Spleen (tissue), 11 donors: ENCODE measurements around the gene CTXN3. TPM values are rescaled to one million over a fixed set of nuclear protein-coding genes. Genes with fewer than 3 reads are reported as not detected.

Experiments
- DNase-seq: peaks from one replicate; pipeline ENCODE4 v3.0.0-alpha.2; 2020
- H3K27ac ChIP-seq, 8 donors: fragments of 200-600 bp; sonication (generic) in 7 of 8; 1 replicate in 4 of 8; 2 replicates in 4 of 8; pipeline versions ENCODE4 v1.5.0 to v1.8.0; 2016 to 2021; ENCODE audit warnings: inconsistent platforms in 4 of 8, mild to moderate bottlenecking in 4 of 8, moderate library complexity in 1 of 8
- H3K27me3 ChIP-seq, 7 donors: fragments of 200-600 bp; sonication (generic) in 6 of 7; replicated peaks in 1 of 7; 1 replicate in 4 of 7; 2 replicates in 3 of 7; pipeline versions ENCODE4 v1.5.0 to v1.8.0; 2016 to 2021; ENCODE audit warnings: inconsistent platforms in 3 of 7, mild to moderate bottlenecking in 1 of 7
- H3K36me3 ChIP-seq, 6 donors: fragments of 200-600 bp; sonication (generic) in 5 of 6; 1 replicate in 4 of 6; 2 replicates in 2 of 6; pipeline versions ENCODE4 v1.5.0 to v1.8.0; 2016 to 2021; ENCODE audit warnings: inconsistent platforms in 2 of 6
- H3K4me1 ChIP-seq, 6 donors: fragments of 200-600 bp; sonication (generic) in 5 of 6; 1 replicate in 3 of 6; 2 replicates in 3 of 6; pipeline versions ENCODE4 v1.5.0 to v1.8.0; 2016 to 2021; ENCODE audit warnings: inconsistent platforms in 3 of 6
- H3K4me3 ChIP-seq, 8 donors: fragments of 200-600 bp; sonication (generic) in 7 of 8; 1 replicate in 4 of 8; 2 replicates in 4 of 8; pipeline versions ENCODE4 v1.5.0 to v1.8.0; 2016 to 2021; ENCODE audit warnings: inconsistent platforms in 4 of 8, mild to moderate bottlenecking in 4 of 8, moderate library complexity in 2 of 8
- H3K9me3 ChIP-seq, 8 donors: fragments of 200-600 bp; sonication (generic) in 7 of 8; 1 replicate in 4 of 8; 2 replicates in 4 of 8; pipeline versions ENCODE4 v1.5.0 to v1.8.0; 2016 to 2021; ENCODE audit warnings: inconsistent platforms in 4 of 8
- POLR2A ChIP-seq, 3 donors: fragments of 450-650 bp; IDR thresholded peaks; one replicate each; pipeline ENCODE4 v1.5.1; 2017; ENCODE audit warnings: antibody characterized with exemption in 3 of 3, mild to moderate bottlenecking in 1 of 3
- POLR2AphosphoS5 ChIP-seq, 3 donors: sonication (generic); formaldehyde crosslinking; IDR thresholded peaks; one replicate each; pipeline ENCODE4 v1.5.1; 2017; ENCODE audit warnings: antibody characterized with exemption in 3 of 3
- WGBS, 5 donors: extraction: QIAGEN DNeasy Blood & Tissue Kit in 3 of 5; methylation state at CpG; one replicate each; pipeline versions ENCODE4 v1.1.5 to v1.1.7; 2013 to 2018; 5-methylcytosine and 5-hydroxymethylcytosine counted together
- intact Hi-C: fragments of 100-400 bp; cut with DNase I; formaldehyde crosslinking; loops from one replicate; pipeline ENCODE4 v1.15.0; 2023; ENCODE audit warnings: low total_unique reads
- polyA plus RNA-seq, 3 donors: library from polyadenylated mRNA; stranded (reverse); fragments of 200-250 nt; gene quantifications; one replicate each; pipeline ENCODE4 v1.2.1, GENCODE V29; 2013
- total RNA-seq, 7 donors: library from RNA; depleted of rRNA in 3 of 7; stranded (reverse); fragments of >200 nt in 3 of 7; fragmentation: NEBNext Ultra II Directional in 4 of 7; extraction: Animal tissue kit (Norgen Biotek cat#: 25700) in 4 of 7; gene quantifications; one replicate each; pipeline versions ENCODE4 v1.1.0 to v1.2.1, GENCODE V29; 2016 to 2021
- TF ChIP-seq, protein P1 (sequence below), 11 experiments: fragments of 200-600 bp in 7 of 11; fragments of 450-650 bp in 4 of 11; sonication (generic) in 4 of 11; IDR thresholded peaks in 8 of 11; conservative IDR thresholded peaks in 3 of 11; 1 replicate in 7 of 11; 2 replicates in 4 of 11; pipeline versions ENCODE4 v1.4.0 to v1.8.0; 2016 to 2021; ENCODE audit warnings: antibody characterized with exemption in 11 of 11, inconsistent platforms in 4 of 11, mild to moderate bottlenecking in 1 of 11
- donor health status: healthy with polysubstance abuse.
- donor health status: DM: no; HTN: no; CAD: no; lungs with moderate emphysema.
- donor health status: DM: no; HTN: no; CAD: no.
- donor health status: Bipolar disorder and iron deficiency.
- donor health status: healthy.
- donor health status: DM: no; HTN: no; CAD: no.
- donor health status: DM: yes; HTN: yes; CAD: no.

The CTXN3 gene
- total and polyA plus RNA-seq, 10 donors: not detected

DNA sequence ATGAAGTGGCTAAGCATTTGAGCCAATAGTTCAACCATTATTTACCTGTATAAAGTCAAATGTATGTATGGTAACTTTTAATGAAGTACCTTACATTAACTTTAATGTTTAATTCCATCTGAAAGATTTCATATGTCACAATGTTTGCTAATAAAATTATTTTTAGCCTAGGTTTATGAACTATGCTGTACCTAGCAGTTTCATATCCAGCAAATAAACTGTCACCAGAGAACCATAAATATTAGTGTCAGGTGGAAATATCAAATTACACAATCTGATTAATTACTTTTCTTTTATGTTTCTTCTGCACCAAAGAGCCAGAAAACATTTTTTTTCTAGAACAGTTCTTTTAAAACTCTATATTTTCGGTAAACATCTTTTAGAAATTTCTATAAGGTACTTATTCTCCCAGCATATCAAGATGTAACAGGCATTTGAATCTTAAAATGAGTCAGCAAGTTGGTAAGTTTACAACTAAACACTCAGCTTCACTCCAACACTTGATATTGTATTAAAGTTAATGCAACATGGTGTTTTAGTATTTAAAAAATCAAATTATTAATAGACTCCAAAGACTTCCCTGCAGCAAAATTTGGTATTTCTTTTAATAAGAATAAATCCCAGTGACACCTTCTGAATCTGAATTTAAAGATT lies 45.8 kb downstream of the CTXN3 start:
- Histone ChIP-seq H3K4me1 (no peaks in the 10 kb centered on the region), H3K4me3 (no peak overlapping the region), H3K27ac (no peak overlapping the region), H3K36me3 (no peaks in the 10 kb centered on the region), H3K27me3 (no peaks in the 10 kb centered on the region), H3K9me3 (no peaks in the 10 kb centered on the region)
- no peak for TF ChIP-seq POLR2A (IDR thresholded peaks at IDR 0.05)
- TF ChIP-seq, protein P1, sequence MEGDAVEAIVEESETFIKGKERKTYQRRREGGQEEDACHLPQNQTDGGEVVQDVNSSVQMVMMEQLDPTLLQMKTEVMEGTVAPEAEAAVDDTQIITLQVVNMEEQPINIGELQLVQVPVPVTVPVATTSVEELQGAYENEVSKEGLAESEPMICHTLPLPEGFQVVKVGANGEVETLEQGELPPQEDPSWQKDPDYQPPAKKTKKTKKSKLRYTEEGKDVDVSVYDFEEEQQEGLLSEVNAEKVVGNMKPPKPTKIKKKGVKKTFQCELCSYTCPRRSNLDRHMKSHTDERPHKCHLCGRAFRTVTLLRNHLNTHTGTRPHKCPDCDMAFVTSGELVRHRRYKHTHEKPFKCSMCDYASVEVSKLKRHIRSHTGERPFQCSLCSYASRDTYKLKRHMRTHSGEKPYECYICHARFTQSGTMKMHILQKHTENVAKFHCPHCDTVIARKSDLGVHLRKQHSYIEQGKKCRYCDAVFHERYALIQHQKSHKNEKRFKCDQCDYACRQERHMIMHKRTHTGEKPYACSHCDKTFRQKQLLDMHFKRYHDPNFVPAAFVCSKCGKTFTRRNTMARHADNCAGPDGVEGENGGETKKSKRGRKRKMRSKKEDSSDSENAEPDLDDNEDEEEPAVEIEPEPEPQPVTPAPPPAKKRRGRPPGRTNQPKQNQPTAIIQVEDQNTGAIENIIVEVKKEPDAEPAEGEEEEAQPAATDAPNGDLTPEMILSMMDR (IDR thresholded peaks at IDR 0.05 in 8 of 11, conservative IDR thresholded peaks at IDR 0.05 in 3 of 11): no peak
- TF ChIP-seq POLR2AphosphoS5 (IDR thresholded peaks at IDR 0.05): no peak
- DNase-seq: no peak
- 74 to 84% (median 78%) methylated on average over 1 of the region's 1 CpG for WGBS, 5 donors
- intact Hi-C loops: no loop called here

DNA sequence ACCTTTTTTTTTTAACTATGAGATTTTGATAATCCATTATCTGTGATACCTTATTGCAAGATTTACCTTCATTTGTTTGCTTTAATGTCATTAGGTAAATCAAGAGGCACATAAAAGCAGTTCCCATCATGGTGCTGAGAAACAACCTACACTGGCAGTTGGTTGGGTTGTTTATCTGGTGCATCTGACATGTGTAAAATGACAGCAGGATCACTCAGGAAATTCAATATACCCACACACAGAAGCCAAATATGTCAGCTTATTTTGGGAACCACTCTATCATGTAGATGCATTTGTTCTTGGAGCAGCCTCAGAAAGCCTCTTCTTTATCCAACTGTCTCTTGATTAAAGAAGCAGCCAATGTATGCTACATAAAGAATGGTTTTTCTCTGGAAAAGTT lies 46.5 kb downstream of the CTXN3 start:
- TF ChIP-seq POLR2AphosphoS5 (IDR thresholded peaks at IDR 0.05): no peak
- TF ChIP-seq, protein P1 (IDR thresholded peaks at IDR 0.05 in 8 of 11, conservative IDR thresholded peaks at IDR 0.05 in 3 of 11): no peak
- no peak for TF ChIP-seq POLR2A (IDR thresholded peaks at IDR 0.05)
- H3K36me3 ChIP-seq: no peaks in the 10 kb centered on the region
- intact Hi-C loops: no loop called here
- H3K27ac ChIP-seq: no peak overlapping the region
- no peak overlapping the region for H3K4me3 ChIP-seq
- H3K27me3 ChIP-seq: no peaks in the 10 kb centered on the region
- no peak for DNase-seq
- H3K4me1 ChIP-seq: no peaks in the 10 kb centered on the region
- no peaks in the 10 kb centered on the region for H3K9me3 ChIP-seq

DNA sequence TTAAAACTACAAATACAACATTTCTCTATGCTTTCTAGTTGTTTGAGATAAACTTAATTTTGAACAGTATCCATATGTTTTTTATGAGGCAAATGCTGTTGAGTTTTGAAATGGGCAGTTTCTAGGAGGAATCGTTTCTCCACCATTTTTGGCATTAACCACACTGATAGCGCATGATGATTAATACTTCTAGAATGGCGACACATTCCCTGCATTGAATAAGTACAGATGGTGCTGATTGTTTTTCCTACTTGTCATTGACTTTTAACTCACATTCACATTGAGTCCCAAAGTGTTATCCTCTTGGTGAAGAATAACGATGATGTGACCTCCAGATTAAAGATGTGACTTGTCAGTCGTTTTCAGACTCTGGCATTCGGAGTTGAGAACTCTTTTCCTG lies 47.8 kb downstream of the CTXN3 start:
- no peaks in the 10 kb centered on the region for H3K4me1 ChIP-seq
- TF ChIP-seq POLR2AphosphoS5 (IDR thresholded peaks at IDR 0.05) (no peak), POLR2A (IDR thresholded peaks at IDR 0.05) (no peak)
- TF ChIP-seq, protein P1 (IDR thresholded peaks at IDR 0.05 in 8 of 11, conservative IDR thresholded peaks at IDR 0.05 in 3 of 11): no peak
- H3K27me3 ChIP-seq: no peaks in the 10 kb centered on the region
- no peaks in the 10 kb centered on the region for H3K9me3 ChIP-seq
- H3K27ac ChIP-seq: no peak overlapping the region
- intact Hi-C loops: no loop called here
- WGBS, 5 donors: 62 to 82% (median 77%) methylated on average over 6 of the region's 6 CpGs
- DNase-seq: no peak
- no peak overlapping the region for H3K4me3 ChIP-seq
- H3K36me3 ChIP-seq: no peaks in the 10 kb centered on the region

DNA sequence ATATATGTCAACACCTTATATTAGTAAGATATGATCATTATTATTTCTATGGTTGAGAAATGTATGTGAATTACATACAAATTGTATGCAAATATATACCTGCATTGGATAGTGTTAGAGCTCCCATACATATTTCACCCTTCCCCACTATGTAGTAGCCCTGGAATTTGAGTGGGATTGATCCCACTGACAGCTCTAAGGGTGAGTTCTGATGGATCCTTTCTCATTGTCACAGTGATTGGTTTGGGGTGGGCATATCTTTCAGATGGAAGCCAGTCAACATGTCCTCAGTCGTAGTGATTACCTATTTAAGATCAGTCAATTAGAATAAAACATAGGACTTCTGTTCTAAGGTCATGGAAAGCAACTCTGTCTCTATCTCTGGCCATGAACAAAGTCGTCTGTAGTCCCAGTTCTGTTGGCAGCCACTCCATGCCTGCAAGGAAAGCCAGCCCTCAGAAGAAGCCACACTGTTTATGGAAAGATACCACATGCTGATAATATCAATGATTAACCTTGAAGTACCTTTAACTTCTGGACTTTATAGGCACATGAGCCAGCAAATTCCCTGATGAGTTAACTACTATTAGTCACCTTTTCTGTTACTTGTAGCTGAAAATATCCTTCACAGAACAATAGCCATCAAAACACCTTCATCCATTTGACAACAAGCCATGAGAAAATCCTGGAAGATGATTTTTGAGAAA lies 49.2 kb downstream of the CTXN3 start:
- no peak overlapping the region for H3K4me3 ChIP-seq

More for the DNA sequence above, 49.2 kb downstream of the CTXN3 start:
- intact Hi-C loops: no loop called here
- H3K4me1 ChIP-seq: no peaks in the 10 kb centered on the region
- 64 to 79% (median 69%) methylated on average over 2 of the region's 2 CpGs for WGBS, 5 donors
- no peaks in the 10 kb centered on the region for H3K27me3 ChIP-seq
- DNase-seq: no peak
- no peak overlapping the region for H3K27ac ChIP-seq
- no peaks in the 10 kb centered on the region for H3K9me3 ChIP-seq
- no peak for TF ChIP-seq POLR2A (IDR thresholded peaks at IDR 0.05)
- no peak for TF ChIP-seq POLR2AphosphoS5 (IDR thresholded peaks at IDR 0.05)
- TF ChIP-seq, protein P1 (IDR thresholded peaks at IDR 0.05 in 8 of 11, conservative IDR thresholded peaks at IDR 0.05 in 3 of 11): no peak
- H3K36me3 ChIP-seq: no peaks in the 10 kb centered on the region
